Omental fat pad (tissue), 4 donors: ENCODE results near the gene ZNF785. TPM values are rescaled to one million over a fixed set of nuclear protein-coding genes. Genes with fewer than 3 reads are reported as not detected.

ENCODE experiments used
- ATAC-seq: fragments of 150-250 bp; one replicate; pipeline ENCODE4 v1.9.1; 2016; ENCODE audit warnings: mild to moderate bottlenecking, moderate library complexity; ENCODE audit not compliant: low FRiP score
- DNase-seq: peaks from one replicate; pipeline ENCODE4 v3.0.0-alpha.2; 2019; ENCODE audit warnings: low spot score
- total RNA-seq, 4 donors: library from RNA; depleted of rRNA; stranded (reverse); fragments of >200 nt; gene quantifications; one replicate each; pipeline ENCODE4 v1.1.0, GENCODE V29; 2016
- TF ChIP-seq, protein P1 (sequence below), 3 donors: fragments of 450-650 bp; IDR thresholded peaks; one replicate each; pipeline ENCODE4 v1.5.1; 2016 to 2017; ENCODE audit warnings: antibody characterized with exemption in 3 of 3, mild to moderate bottlenecking in 3 of 3, moderate library complexity in 2 of 3

ZNF785 gene
- total RNA-seq, 4 donors from 2014 or later, result 4.5 to 12.1 (median 8.1) TPM

DNA sequence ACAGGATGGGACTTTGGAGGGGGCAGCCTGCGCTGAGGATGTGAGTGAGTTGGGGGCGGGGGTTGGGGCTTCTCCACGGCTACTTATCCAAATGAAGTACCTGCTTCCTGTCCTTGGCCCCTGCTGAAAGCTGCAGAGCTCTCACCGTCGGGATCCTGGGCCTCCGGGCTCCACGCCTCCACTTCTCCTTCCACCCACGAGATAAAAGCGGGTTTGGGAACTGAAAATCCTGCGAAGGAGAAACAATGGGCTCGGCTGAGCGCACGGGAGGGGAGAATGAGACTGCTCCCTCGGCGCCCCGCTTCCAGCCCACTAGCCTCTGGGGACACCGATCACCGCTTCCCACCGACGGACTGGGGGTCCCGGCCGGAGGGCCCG lies 486 bp downstream of the ZNF785 start:
- TF ChIP-seq, protein P1, sequence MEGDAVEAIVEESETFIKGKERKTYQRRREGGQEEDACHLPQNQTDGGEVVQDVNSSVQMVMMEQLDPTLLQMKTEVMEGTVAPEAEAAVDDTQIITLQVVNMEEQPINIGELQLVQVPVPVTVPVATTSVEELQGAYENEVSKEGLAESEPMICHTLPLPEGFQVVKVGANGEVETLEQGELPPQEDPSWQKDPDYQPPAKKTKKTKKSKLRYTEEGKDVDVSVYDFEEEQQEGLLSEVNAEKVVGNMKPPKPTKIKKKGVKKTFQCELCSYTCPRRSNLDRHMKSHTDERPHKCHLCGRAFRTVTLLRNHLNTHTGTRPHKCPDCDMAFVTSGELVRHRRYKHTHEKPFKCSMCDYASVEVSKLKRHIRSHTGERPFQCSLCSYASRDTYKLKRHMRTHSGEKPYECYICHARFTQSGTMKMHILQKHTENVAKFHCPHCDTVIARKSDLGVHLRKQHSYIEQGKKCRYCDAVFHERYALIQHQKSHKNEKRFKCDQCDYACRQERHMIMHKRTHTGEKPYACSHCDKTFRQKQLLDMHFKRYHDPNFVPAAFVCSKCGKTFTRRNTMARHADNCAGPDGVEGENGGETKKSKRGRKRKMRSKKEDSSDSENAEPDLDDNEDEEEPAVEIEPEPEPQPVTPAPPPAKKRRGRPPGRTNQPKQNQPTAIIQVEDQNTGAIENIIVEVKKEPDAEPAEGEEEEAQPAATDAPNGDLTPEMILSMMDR (IDR thresholded peaks at IDR 0.05), result no peak
- DNase-seq, result no peak
- no peak for ATAC-seq

DNA sequence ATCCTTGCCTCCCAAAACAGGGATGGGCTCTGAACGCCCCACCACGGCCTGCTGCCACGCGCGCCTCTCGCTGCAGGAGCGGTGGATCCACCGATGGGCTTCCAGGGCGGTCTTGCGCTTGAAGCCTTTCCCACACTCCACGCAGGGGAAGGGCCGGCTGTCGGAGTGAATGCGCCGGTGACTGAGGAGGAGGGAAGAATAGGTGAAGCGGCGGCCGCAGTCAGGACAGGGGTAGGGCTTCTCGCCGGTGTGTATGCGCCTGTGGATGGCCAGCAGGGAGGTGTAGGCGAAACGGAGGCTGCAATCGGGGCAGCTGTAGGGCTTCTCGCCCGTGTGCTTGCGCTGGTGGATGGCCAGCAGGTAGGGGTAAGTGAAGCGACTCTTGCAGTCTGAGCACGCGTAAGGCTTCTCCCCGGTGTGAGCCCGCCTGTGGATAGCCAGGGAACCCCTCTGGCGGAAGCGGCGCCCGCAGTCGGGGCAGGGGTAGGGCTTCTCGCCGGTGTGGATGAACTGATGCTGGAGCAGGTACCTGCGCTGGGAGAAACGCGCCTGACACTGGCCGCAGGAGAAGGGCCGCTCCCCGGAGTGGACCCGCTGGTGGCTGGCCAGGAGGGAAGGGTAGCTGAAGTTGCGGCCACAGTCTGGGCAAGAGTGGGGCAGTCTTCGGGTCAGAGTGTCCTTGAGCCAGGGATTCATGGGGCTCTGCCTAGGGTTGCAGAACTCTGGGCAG lies 2.7 kb downstream of the ZNF785 start:
- no peak for ATAC-seq
- no peak for DNase-seq
- TF ChIP-seq, protein P1 (IDR thresholded peaks at IDR 0.05), result no peak

DNA sequence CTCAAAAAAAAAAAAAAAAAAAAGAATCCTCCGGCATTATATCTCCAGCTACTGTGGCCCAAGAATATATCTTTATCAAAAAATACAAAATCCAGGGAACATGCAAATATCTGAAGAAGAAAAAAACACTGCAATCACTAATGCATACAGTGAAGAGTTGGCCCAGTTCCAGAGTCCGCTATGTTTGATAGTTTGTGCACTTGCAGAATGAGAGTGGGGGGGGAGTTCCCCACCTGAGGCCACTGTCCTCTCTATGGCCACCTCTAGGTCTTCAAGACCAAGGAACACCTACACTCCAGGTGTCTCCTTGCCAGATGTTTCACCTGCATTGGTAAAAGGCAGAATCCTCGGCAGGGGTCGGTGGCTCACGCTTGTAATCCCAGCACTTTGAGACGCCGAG lies 4.0 kb downstream of the ZNF785 start:
- ATAC-seq, result no peak
- TF ChIP-seq, protein P1 (IDR thresholded peaks at IDR 0.05), result no peak

DNA sequence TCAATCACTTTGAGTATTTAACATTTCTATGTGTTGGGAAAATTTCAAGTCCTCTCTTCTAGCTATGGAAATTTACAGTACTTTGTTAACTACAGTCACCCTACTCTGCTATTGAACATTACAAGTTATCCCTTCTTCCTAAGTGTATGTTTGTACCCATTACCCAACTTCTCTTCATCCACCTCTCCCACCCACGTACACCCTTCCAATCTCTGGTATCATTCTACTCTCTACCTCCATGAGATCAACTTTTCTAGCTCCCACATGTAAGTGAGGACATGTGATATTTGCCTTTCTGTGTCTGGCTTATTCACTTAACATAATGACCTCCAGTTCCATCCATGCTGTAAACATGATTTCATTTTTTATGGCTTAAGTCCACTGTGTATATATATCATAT lies 10.8 kb downstream of the ZNF785 start:
- DNase-seq, result no peak
- TF ChIP-seq, protein P1 (IDR thresholded peaks at IDR 0.05), result no peak
- ATAC-seq, result no peak

More for the DNA sequence above, 4.0 kb downstream of the ZNF785 start:
- no peak for DNase-seq

DNA sequence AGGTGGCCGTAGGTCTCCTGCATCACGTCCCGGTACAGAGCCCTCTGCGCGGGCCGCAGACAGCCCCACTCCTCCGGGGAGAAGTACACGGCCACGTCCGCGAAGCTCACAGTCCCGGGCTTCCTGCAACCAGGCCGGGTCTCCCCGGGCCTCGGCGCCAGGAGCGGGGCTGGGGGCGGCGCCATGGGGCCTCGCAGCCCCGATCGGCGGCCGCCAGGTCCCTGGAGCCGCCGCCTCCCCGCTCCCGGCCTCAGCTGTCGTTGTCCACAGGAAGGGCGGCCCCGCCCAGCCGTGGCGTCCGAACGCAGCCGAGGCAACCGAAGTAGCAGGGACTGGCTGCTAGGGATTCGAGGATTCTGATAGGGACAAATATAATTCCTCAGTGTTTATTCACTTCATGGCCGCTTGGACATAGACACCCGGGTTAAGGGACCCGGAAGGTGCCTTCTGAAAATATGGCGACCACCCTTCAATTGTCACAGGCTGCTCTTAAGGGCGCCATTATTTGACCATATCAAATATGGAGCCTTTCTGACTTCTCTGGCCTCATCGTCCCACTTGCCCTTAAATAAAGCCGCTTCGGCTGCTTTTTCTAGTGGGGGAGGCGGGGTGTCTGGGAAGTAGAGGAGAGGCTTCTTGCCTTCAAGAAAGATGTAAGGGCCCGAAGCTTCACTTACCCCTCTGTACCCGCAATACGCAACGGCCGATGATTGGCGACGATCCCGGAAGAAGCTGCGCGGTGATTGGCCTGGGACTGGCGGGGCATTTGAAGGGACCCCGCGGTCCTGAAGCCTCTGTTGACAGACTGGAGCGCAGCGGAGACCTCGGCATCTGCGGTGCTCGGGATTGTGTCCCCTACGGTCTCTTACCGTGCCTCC lies 13.8 kb downstream of the ZNF785 start, which contains the start of gene ZNF688:
ZNF688 (minus strand) TSS at position 270 of the 878 bp plus-strand sequence; CDS start at position 185, 85 bp downstream.
- peak; percentile 85 for DNase-seq
- TF ChIP-seq, protein P1 (IDR thresholded peaks at IDR 0.05), result no peak
- peak; percentile 93 for ATAC-seq

DNA sequence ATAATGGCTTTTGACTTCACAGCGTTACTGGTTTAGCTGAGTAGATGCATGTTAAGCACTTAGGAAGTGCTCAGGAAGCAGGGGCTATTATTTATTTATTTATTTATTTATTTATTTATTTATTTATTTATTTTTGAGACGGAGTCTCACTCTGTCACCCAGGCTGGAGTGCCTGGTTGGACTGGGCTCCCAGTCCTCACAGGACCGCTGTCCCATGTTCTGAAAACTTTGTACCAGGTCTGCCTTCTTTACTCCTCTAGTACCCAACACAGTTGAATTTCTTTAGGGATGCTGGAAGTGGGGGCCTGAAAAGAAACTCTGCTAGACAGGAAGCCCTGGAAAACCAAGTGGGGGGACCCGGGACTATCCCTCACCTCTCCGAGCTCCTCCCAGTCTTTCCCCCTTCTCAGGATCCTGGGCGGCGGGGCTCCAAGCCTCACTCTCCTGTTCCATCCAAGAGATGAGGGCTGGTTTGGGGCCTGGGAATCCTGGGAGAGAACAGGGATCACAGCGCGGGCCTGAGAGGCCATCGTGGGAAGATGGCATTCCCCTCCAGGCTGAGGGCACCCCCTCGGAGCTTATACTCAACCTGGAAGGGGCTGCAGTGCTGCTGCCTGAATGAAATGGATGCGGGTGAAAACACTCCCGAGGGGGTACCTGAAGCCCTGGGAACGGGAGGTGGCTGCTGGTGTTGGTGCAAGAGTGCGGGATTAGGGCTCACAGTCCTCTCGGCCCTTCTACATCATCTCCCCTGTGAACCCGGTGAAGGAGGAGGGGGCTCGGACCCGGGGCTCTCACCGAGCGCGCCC lies 14.7 kb downstream of the ZNF785 start:
- DNase-seq, result no peak
- TF ChIP-seq, protein P1 (IDR thresholded peaks at IDR 0.05), result no peak
- no peak for ATAC-seq
